K562 (cell line): Measurements from ENCODE around the gene CHMP5. TPM values are rescaled to one million over a fixed set of nuclear protein-coding genes. Genes with fewer than 3 reads are reported as not detected.

ENCODE experiments used
- ATAC-seq: fragments of 200-7000 bp; cut with Tn5 transposase; 3 replicates; pipeline ENCODE4 v1.9.1; 2020; ENCODE audit warnings: moderate library complexity
- BruUV-seq: library from RNA; stranded (reverse); fragments of 400-500 nt; replicated peaks from 2 replicates; lab custom pipeline; 2021; lab: Mats Ljungman, UMichigan
- CTCF ChIA-PET: fragments of 300-600 bp; formaldehyde crosslinking; extraction: SDS; loops from one replicate; lab custom pipeline; 2021; ENCODE audit warnings: low intra/inter-chr PET ratio; lab: Yijun Ruan, JAX
- POLR2A ChIA-PET: fragments of 300-600, 350-650 bp; sonication (Branson Sonifier 250); formaldehyde crosslinking; extraction: SDS; loops from one replicate; lab custom pipeline; 2021; ENCODE audit warnings: antibody characterized with exemption, inconsistent platforms; lab: Yijun Ruan, JAX
- DNase-seq, 4 experiments: peaks; one replicate each; pipeline versions ENCODE4 v3.0.0 to v3.0.0-alpha.2; 2011 to 2018; ENCODE audit warnings: low spot score in 3 of 4, mixed read lengths in 3 of 4; ENCODE audit errors: extremely low read depth in 1 of 4
- FAIRE-seq: peaks from 2 replicates; lab custom pipeline; 2011; peaks lifted over from hg19 to GRCh38; lab: Jason Lieb, UNC
- H2AFZ ChIP-seq: 2 replicates; pipeline ENCODE4 v1.6.0; 2011; ENCODE audit warnings: low read depth, low read length, control low read depth, inconsistent platforms
- H3K27ac ChIP-seq: fragments of 200-600 bp; 3 replicates; pipeline ENCODE4 v1.8.0; 2011; ENCODE audit warnings: low read depth, mild to moderate bottlenecking, control low read depth, inconsistent platforms, low read length, moderate library complexity, mixed read lengths; ENCODE audit errors: extremely low read depth
- H3K27me3 ChIP-seq, 2 experiments: fragments of 300-600 bp in 1 of 2; 2 replicates in 1 of 2; 3 replicates in 1 of 2; pipeline versions ENCODE4 v1.6.0 to v1.8.0; 2011; ENCODE audit warnings: inconsistent platforms in 2 of 2, low read length in 2 of 2, mild to moderate bottlenecking in 1 of 2, mixed read lengths in 1 of 2, moderate library complexity in 1 of 2; ENCODE audit not compliant: control insufficient read depth in 2 of 2, insufficient read depth in 2 of 2
- H3K36me3 ChIP-seq: fragments of 300-600 bp; 3 replicates; pipeline ENCODE4 v1.8.0; 2011; ENCODE audit warnings: mild to moderate bottlenecking, low read length, inconsistent platforms; ENCODE audit not compliant: control insufficient read depth, insufficient read depth
- H3K4me1 ChIP-seq, 2 experiments: fragments of 200-600 bp in 1 of 2; replicated peaks in 1 of 2; 2 replicates in 1 of 2; 3 replicates in 1 of 2; pipeline versions ENCODE4 v1.5.1 to v1.8.0; 2011; ENCODE audit warnings: inconsistent platforms in 2 of 2, low read length in 2 of 2, mild to moderate bottlenecking in 1 of 2, mixed read lengths in 1 of 2, moderate library complexity in 1 of 2; ENCODE audit not compliant: control insufficient read depth in 2 of 2, insufficient read depth in 2 of 2
- H3K4me2 ChIP-seq: 2 replicates; pipeline ENCODE4 v1.6.1; 2011; ENCODE audit warnings: low read length, control low read depth, inconsistent platforms, mixed read lengths; ENCODE audit not compliant: insufficient read depth
- H3K4me3 ChIP-seq: fragments of 200-600 bp; sonication (generic), shearing (Covaris generic); 2 replicates; pipeline ENCODE4 v1.5.1; 2016; ENCODE audit warnings: control low read depth, inconsistent platforms
- H3K79me2 ChIP-seq: fragments of 200-600 bp; 3 replicates; pipeline ENCODE4 v1.8.0; 2011; ENCODE audit warnings: low read length, inconsistent platforms; ENCODE audit not compliant: control insufficient read depth, insufficient read depth
- H3K9ac ChIP-seq, 2 experiments: 2 replicates each; pipeline versions ENCODE4 v1.6.0 to v1.6.1; 2011; ENCODE audit warnings: low read depth in 2 of 2, low read length in 2 of 2, control low read depth in 1 of 2, inconsistent platforms in 1 of 2, mild to moderate bottlenecking in 1 of 2, mixed read lengths in 1 of 2; ENCODE audit not compliant: insufficient read depth in 1 of 2
- H3K9me1 ChIP-seq: one replicate; pipeline ENCODE4 v1.6.0; 2011; ENCODE audit warnings: inconsistent platforms, mild to moderate bottlenecking, low read length, moderate library complexity; ENCODE audit not compliant: control insufficient read depth, insufficient read depth
- H3K9me3 ChIP-seq: replicated peaks from 2 replicates; pipeline ENCODE4 v1.5.1; 2011; ENCODE audit warnings: low read depth, low read length, inconsistent platforms; ENCODE audit not compliant: control insufficient read depth, insufficient read depth
- H4K20me1 ChIP-seq: replicated peaks from 2 replicates; pipeline ENCODE4 v1.6.1; 2011; ENCODE audit warnings: low read length, inconsistent platforms, mixed read lengths; ENCODE audit not compliant: control insufficient read depth, insufficient read depth
- CREB5 ChIP-seq: fragments of 250-450 bp; sonication (Bioruptor Pico); IDR thresholded peaks from 2 replicates; pipeline ENCODE4 v1.5.0; 2020; ENCODE audit warnings: mild to moderate bottlenecking
- HNRNPL ChIP-seq: fragments of 200-400 bp; formaldehyde crosslinking; IDR thresholded peaks from 2 replicates; pipeline ENCODE4 v1.6.1; 2017; ENCODE audit warnings: low read depth, mild to moderate bottlenecking, low read length
- POU5F1 ChIP-seq: fragments of 150-350 bp; IDR thresholded peaks from 2 replicates; pipeline ENCODE4 v1.6.1; 2014; ENCODE audit warnings: borderline replicate concordance, low read length, low read depth, mild to moderate bottlenecking; ENCODE audit not compliant: partially characterized antibody
- SETDB1 ChIP-seq: IDR thresholded peaks from one replicate; pipeline ENCODE4 v1.6.1; 2012; ENCODE audit warnings: low read length, control low read depth, inconsistent platforms
- TRIM24 ChIP-seq, 2 experiments: fragments of 450-650 bp; IDR thresholded peaks; 2 replicates each; pipeline ENCODE4 v1.6.1; 2016
- ZBTB5 ChIP-seq: fragments of 450-650 bp; IDR thresholded peaks from 2 replicates; pipeline ENCODE4 v1.6.1; 2017; ENCODE audit warnings: antibody characterized with exemption
- ZNF282 ChIP-seq: sonication (generic); formaldehyde crosslinking; IDR thresholded peaks from 2 replicates; pipeline ENCODE4 v1.8.1; 2023; ENCODE audit warnings: missing genetic modification reagents
- ZNF384 ChIP-seq: IDR thresholded peaks from 2 replicates; pipeline ENCODE4 v1.6.1; 2012; ENCODE audit warnings: low read depth, low read length, improper control_type of control experiment
- ZNF740 ChIP-seq, 3 experiments: fragments of 200-800 bp in 1 of 3; sonication (Bioruptor generic) in 1 of 3; sonication (generic) in 1 of 3; formaldehyde crosslinking in 1 of 3; IDR thresholded peaks; 2 replicates each; pipeline versions ENCODE4 v1.6.1 to v1.8.0; 2016 to 2022; ENCODE audit warnings: mild to moderate bottlenecking in 2 of 3, missing compliant biosample characterization in 2 of 3, missing genetic modification characterization in 2 of 3, missing genetic modification reagents in 1 of 3
- ZNF785 ChIP-seq: fragments of 250-450 bp; sonication (Bioruptor Pico); IDR thresholded peaks from 2 replicates; pipeline ENCODE4 v1.4.0; 2020; ENCODE audit warnings: mild to moderate bottlenecking
- WGBS: fragments of 100-300 bp; shearing (Covaris generic); methylation state at CpG from one replicate; pipeline ENCODE4 v1.1.6; 2016; ENCODE audit warnings: low coverage, mixed read lengths; ENCODE audit not compliant: insufficient coverage; ENCODE audit errors: missing lambda C conversion rate; 5-methylcytosine and 5-hydroxymethylcytosine counted together
- in situ Hi-C: fragments of 300-500 bp; cut with MboI; formaldehyde crosslinking; loops from 4 replicates; pipeline ENCODE4 v1.15.0; 2018; ENCODE audit warnings: inconsistent platforms, mixed read lengths
- intact Hi-C: fragments of 100-400 bp; cut with micrococcal nuclease; formaldehyde crosslinking; loops from 2 replicates; pipeline ENCODE4 v1.14.2; 2022
- polyA plus RNA-seq, 8 experiments: library from polyadenylated mRNA; depleted of rRNA in 4 of 8; stranded (reverse) in 5 of 8; unstranded in 3 of 8; fragments of >200 nt; fragmentation: Nextera tagmentation in 2 of 8; fragmentation: Illumina TruSeq in 1 of 8; extraction: Ambion mirVana in 2 of 8; extraction: Trizol in 1 of 8; gene quantifications; 2 replicates each; pipeline versions ENCODE4 v1.2.1 to v1.2.3, GENCODE V29; 2011 to 2014; ENCODE audit warnings: inconsistent platforms in 1 of 8, missing spikeins in 1 of 8
- total RNA-seq, 7 experiments: library from RNA; depleted of rRNA in 6 of 7; stranded (reverse); fragments of >200 nt in 6 of 7; fragmentation: Illumina TruSeq in 2 of 7; extraction: Trizol in 2 of 7; gene quantifications; 2 replicates each; pipeline versions ENCODE4 v1.2.1 to v1.2.3, GENCODE V29; 2011 to 2021; ENCODE audit warnings: low replicate concordance in 1 of 7

Gene CHMP5
- total and polyA plus RNA-seq, 9 of the 15 experiments (the other 6 are each of a cell fraction or from before 2014, with no cell fraction given): 36.0 to 105 (median 54.9) TPM

- no peaks in the 10 kb centered on the region for H3K36me3 ChIP-seq
- H3K4me1 ChIP-seq: peaks cover 17 to 20% of the 10 kb centered on the region in 2 experiments; a peak in 4 of 5 replicates
- ChIA-PET CTCF (no interaction called here), POLR2A (interaction anchor here (1.0 to 2.3 kb wide), 6 partner anchors 9 to 299 kb away, joined by 3 to 10 read pairs (median 4); partner anchors contain the start of genes DNAJA1 and NFX1)
- H3K79me2 ChIP-seq: no peaks in the 10 kb centered on the region
- H3K9ac ChIP-seq: no peak overlapping the region; a peak in 1 of 4 replicates
- H2AFZ ChIP-seq: no peak overlapping the region
- ATAC-seq (no peak), FAIRE-seq (no peak), DNase-seq (no peak)
- in situ Hi-C loops: loop anchor here (25.0 kb wide), 2 partner anchors 679 to 854 kb away; partner anchors contain the start of genes ACO1, NDUFB6, SMIM27 and TOPORS
- H3K4me3 ChIP-seq: no peak overlapping the region
- H3K9me1 ChIP-seq: no peaks in the 10 kb centered on the region
- H3K27ac ChIP-seq: no peak overlapping the region
- no peak overlapping the region for H3K4me2 ChIP-seq
- H4K20me1 ChIP-seq: no peaks in the 10 kb centered on the region
- no peaks in the 10 kb centered on the region for H3K9me3 ChIP-seq
- intact Hi-C loops: loop anchor here (2.0 kb wide), 1 partner anchor 22 kb away; no protein-coding TSS in a partner anchor
- no TSS peak for BruUV-seq
- H3K27me3 ChIP-seq: no peaks in the 10 kb centered on the region
- TF ChIP-seq ZNF740 (CRISPR knock-in tag; IDR thresholded peaks at IDR 0.05) (no peak), ZNF740 (tag; IDR thresholded peaks at IDR 0.05) (no peak), ZNF384 (no peak), ZNF282 (CRISPR knock-in tag) (no peak), ZBTB5 (no peak), ZNF785 (no peak), TRIM24 (IDR thresholded peaks at IDR 0.05) (no peak), CREB5 (no peak), SETDB1 (no peak), POU5F1 (no peak), HNRNPL (no peak)
- WGBS: 64% methylated on average over 4 of the region's 5 CpGs
These were observed 23.6 kb upstream of the CHMP5 start for GRCh38 chr9:33241298-33241697.
